HFFc6 (cell line): ENCODE results near the gene PDXDC1. TPM values are rescaled to one million over a fixed set of nuclear protein-coding genes. Genes with fewer than 3 reads are reported as not detected.
"Not testable (repeated sequence)": the region's sequence is repeated elsewhere in the genome, so short reads cannot be mapped to it uniquely, and the experiment has no call there.

Source experiments
- DNase-seq: peaks from one replicate; pipeline ENCODE4 v3.0.0-alpha.2; 2018
- H3K27ac Mint-ChIP-seq: 2 replicates; pipeline ENCODE4 v1.8.0; 2020; ENCODE audit warnings: mild to moderate bottlenecking, mixed read lengths
- H3K27me3 Mint-ChIP-seq: 2 replicates; pipeline ENCODE4 v1.8.0; 2021; ENCODE audit warnings: mild to moderate bottlenecking, moderate library complexity, mixed read lengths; ENCODE audit not compliant: insufficient read depth
- H3K36me3 Mint-ChIP-seq: 2 replicates; pipeline ENCODE4 v1.8.0; 2021; ENCODE audit warnings: low read depth, mixed read lengths
- H3K4me1 Mint-ChIP-seq: 2 replicates; pipeline ENCODE4 v1.8.0; 2020; ENCODE audit warnings: low read depth, mixed read lengths
- H3K4me3 Mint-ChIP-seq: 2 replicates; pipeline ENCODE4 v1.8.0; 2020; ENCODE audit warnings: mild to moderate bottlenecking, moderate library complexity, mixed read lengths
- H3K9me3 Mint-ChIP-seq: 2 replicates; pipeline ENCODE4 v1.8.0; 2020; ENCODE audit warnings: mild to moderate bottlenecking, mixed read lengths
- CTCF ChIP-seq: fragments of 200-600 bp; sonication (generic); IDR thresholded peaks from 2 replicates; pipeline ENCODE4 v1.5.0; 2021; ENCODE audit warnings: antibody characterized with exemption, mild to moderate bottlenecking
- total RNA-seq, 6 experiments: library from RNA; stranded (reverse); fragmentation: NEBNext Ultra II Directional; extraction: Animal tissue kit (Norgen Biotek cat#: 25700); gene quantifications; 2 replicates in 1 of 6; 3 replicates in 5 of 6; pipeline ENCODE4 v1.2.3, GENCODE V29; 2021

The PDXDC1 gene
- total RNA-seq, 6 experiments from 2014 or later: 78.8 to 88.3 (median 82.0) TPM

GRCh38 chr16:15038689-15039088 is 63.9 kb downstream of the PDXDC1 start:
- TF ChIP-seq CTCF: no peak
- peaks cover 9% of the 10 kb centered on the region for H3K4me1 Mint-ChIP-seq
- no peak overlapping the region for H3K4me3 Mint-ChIP-seq
- no peak for DNase-seq
- H3K9me3 Mint-ChIP-seq: no peaks in the 10 kb centered on the region
- peaks cover 3% of the 10 kb centered on the region; the same call in 1 of the 2 replicates for H3K27me3 Mint-ChIP-seq
- no peak overlapping the region; the same call in 1 of the 2 replicates for H3K27ac Mint-ChIP-seq
- H3K36me3 Mint-ChIP-seq: peaks cover 32% of the 10 kb centered on the region

- Mint-ChIP-seq H3K27ac (peak overlapping the region; percentile 60; the same call in 1 of the 2 replicates), H3K4me3 (no peak overlapping the region), H3K9me3 (no peaks in the 10 kb centered on the region), H3K27me3 (peaks cover 4% of the 10 kb centered on the region; the same call in 1 of the 2 replicates), H3K36me3 (peaks cover 34% of the 10 kb centered on the region), H3K4me1 (peaks cover 9% of the 10 kb centered on the region)
- DNase-seq: no peak
- TF ChIP-seq CTCF: no peak
Observed at GRCh38 chr16:15041271-15042004, 66.6 kb downstream of the PDXDC1 start.

- TF ChIP-seq CTCF: no peak
- Mint-ChIP-seq H3K4me1 (peaks cover 9% of the 10 kb centered on the region), H3K36me3 (peaks cover 34% of the 10 kb centered on the region), H3K27me3 (peaks cover 5% of the 10 kb centered on the region; the same call in 1 of the 2 replicates), H3K4me3 (no peak overlapping the region), H3K9me3 (no peaks in the 10 kb centered on the region), H3K27ac (no peak overlapping the region)
- DNase-seq: no peak
Observed at GRCh38 chr16:15043344-15043743, 68.5 kb downstream of the PDXDC1 start.

GRCh38 chr16:15044286-15044685 is 69.5 kb downstream of the PDXDC1 start:
- H3K4me1 Mint-ChIP-seq: peaks cover 9% of the 10 kb centered on the region
- DNase-seq: no peak
- TF ChIP-seq CTCF: no peak
- H3K27ac Mint-ChIP-seq: peak overlapping the region; percentile 11; the same call in 1 of the 2 replicates
- no peaks in the 10 kb centered on the region for H3K9me3 Mint-ChIP-seq
- H3K4me3 Mint-ChIP-seq: no peak overlapping the region
- peaks cover 29% of the 10 kb centered on the region for H3K36me3 Mint-ChIP-seq
- peaks cover 5% of the 10 kb centered on the region; the same call in 1 of the 2 replicates for H3K27me3 Mint-ChIP-seq

GRCh38 chr16:15045270-15045669 is 70.4 kb downstream of the PDXDC1 start:
- not testable (repeated sequence) for DNase-seq, H3K27me3 Mint-ChIP-seq, H3K4me3 Mint-ChIP-seq, H3K4me1 Mint-ChIP-seq, H3K9me3 Mint-ChIP-seq, H3K27ac Mint-ChIP-seq
- peaks cover 21% of the 10 kb centered on the region for H3K36me3 Mint-ChIP-seq

- H3K27me3 Mint-ChIP-seq: peaks cover 2% of the 10 kb centered on the region; the same call in 1 of the 2 replicates
- no peaks in the 10 kb centered on the region for H3K9me3 Mint-ChIP-seq
- peaks cover 17% of the 10 kb centered on the region for H3K36me3 Mint-ChIP-seq
- H3K4me1 Mint-ChIP-seq: peaks cover 4% of the 10 kb centered on the region
- DNase-seq: no peak
- no peak overlapping the region for H3K4me3 Mint-ChIP-seq
- H3K27ac Mint-ChIP-seq: no peak overlapping the region; the same call in 1 of the 2 replicates
- no peak for TF ChIP-seq CTCF
Observed at GRCh38 chr16:15046692-15047376, 72.0 kb downstream of the PDXDC1 start.
